PC-9 (cell line): Measurements from ENCODE around the gene MMP11. TPM values are rescaled to one million over a fixed set of nuclear protein-coding genes. Genes with fewer than 3 reads are reported as not detected.

Source experiments
- BruUV-seq: library from RNA; stranded (reverse); fragments of 400-500 nt; replicated peaks from 2 replicates; lab custom pipeline; 2021; lab: Mats Ljungman, UMichigan
- CTCF ChIA-PET: fragments of 300-600 bp; sonication (Branson Sonifier 250); formaldehyde crosslinking; loops from one replicate; lab custom pipeline; 2022; ENCODE audit warnings: antibody characterized with exemption; lab: Charles Lee
- POLR2A ChIA-PET: fragments of 300-600 bp; sonication (Branson Sonifier 250); formaldehyde crosslinking; loops from one replicate; lab custom pipeline; 2022; ENCODE audit warnings: antibody characterized with exemption; ENCODE audit not compliant: unreplicated experiment; lab: Charles Lee
- DNase-seq, 2 experiments: peaks; one replicate each; pipeline versions ENCODE4 v3.0.0 to v3.0.0-alpha.2; 2015 to 2022; ENCODE audit warnings: mixed read lengths in 1 of 2
- H2AFZ ChIP-seq: fragments of 200-600 bp; sonication (generic); 2 replicates; pipeline ENCODE4 v1.8.1; 2017; ENCODE audit warnings: antibody characterized with exemption
- H3F3A ChIP-seq: fragments of 200-600 bp; sonication (generic); 2 replicates; pipeline ENCODE4 v1.8.1; 2017; ENCODE audit warnings: antibody characterized with exemption, mild to moderate bottlenecking, low read depth; ENCODE audit not compliant: insufficient read depth
- H3K27ac ChIP-seq: fragments of 200-600 bp; sonication (generic); 2 replicates; pipeline ENCODE4 v1.6.1; 2016; ENCODE audit warnings: mixed run types
- H3K27me3 ChIP-seq: fragments of 200-600 bp; sonication (generic); 2 replicates; pipeline ENCODE4 v1.6.1; 2016; ENCODE audit warnings: low read depth, mixed run types; ENCODE audit not compliant: insufficient read depth
- H3K36me3 ChIP-seq: fragments of 200-600 bp; sonication (generic); 2 replicates; pipeline ENCODE4 v1.6.1; 2016; ENCODE audit warnings: low read depth, mixed run types
- H3K4me1 ChIP-seq: fragments of 200-600 bp; sonication (generic); replicated peaks from 2 replicates; pipeline ENCODE4 v1.6.1; 2016; ENCODE audit warnings: mixed run types; ENCODE audit not compliant: insufficient read depth
- H3K4me2 ChIP-seq: fragments of 200-600 bp; sonication (generic); 2 replicates; pipeline ENCODE4 v1.6.1; 2017; ENCODE audit warnings: mixed run types
- H3K4me3 ChIP-seq: fragments of 200-600 bp; sonication (generic); 2 replicates; pipeline ENCODE4 v1.6.1; 2016; ENCODE audit warnings: mixed run types
- H3K79me2 ChIP-seq: fragments of 200-600 bp; sonication (generic); 2 replicates; pipeline ENCODE4 v1.6.1; 2017; ENCODE audit warnings: low read depth, mixed run types
- H3K9me2 ChIP-seq: fragments of 200-600 bp; sonication (generic); 2 replicates; pipeline ENCODE4 v1.8.1; 2017; ENCODE audit warnings: mild to moderate bottlenecking; ENCODE audit not compliant: insufficient read depth
- H3K9me3 ChIP-seq: fragments of 200-600 bp; sonication (generic); 2 replicates; pipeline ENCODE4 v1.8.1; 2016; ENCODE audit warnings: low read depth; ENCODE audit not compliant: insufficient read depth
- H4K20me1 ChIP-seq: fragments of 200-600 bp; sonication (generic); 2 replicates; pipeline ENCODE4 v1.8.1; 2017; ENCODE audit not compliant: insufficient read depth
- EZH2 ChIP-seq: fragments of 200-600 bp; sonication (generic); IDR thresholded peaks from 2 replicates; pipeline ENCODE4 v1.8.0; 2017; ENCODE audit warnings: antibody characterized with exemption, low read depth
- intact Hi-C: fragments of 100-400 bp; cut with micrococcal nuclease; formaldehyde crosslinking; loops from one replicate; pipeline ENCODE4 v1.10.0; 2022; ENCODE audit not compliant: unreplicated experiment
- total RNA-seq: library from RNA; stranded (reverse); gene quantifications from 2 replicates; pipeline ENCODE4 v1.2.3, GENCODE V29; 2021
- TF ChIP-seq, protein P1 (sequence below): fragments of 200-600 bp; sonication (generic); conservative IDR thresholded peaks from 2 replicates; pipeline ENCODE4 v1.6.1; 2017; ENCODE audit warnings: mixed run types, antibody characterized with exemption, mild to moderate bottlenecking, moderate library complexity

The MMP11 gene
- total RNA-seq, 1 experiment from 2014 or later = 2.4 TPM

DNA sequence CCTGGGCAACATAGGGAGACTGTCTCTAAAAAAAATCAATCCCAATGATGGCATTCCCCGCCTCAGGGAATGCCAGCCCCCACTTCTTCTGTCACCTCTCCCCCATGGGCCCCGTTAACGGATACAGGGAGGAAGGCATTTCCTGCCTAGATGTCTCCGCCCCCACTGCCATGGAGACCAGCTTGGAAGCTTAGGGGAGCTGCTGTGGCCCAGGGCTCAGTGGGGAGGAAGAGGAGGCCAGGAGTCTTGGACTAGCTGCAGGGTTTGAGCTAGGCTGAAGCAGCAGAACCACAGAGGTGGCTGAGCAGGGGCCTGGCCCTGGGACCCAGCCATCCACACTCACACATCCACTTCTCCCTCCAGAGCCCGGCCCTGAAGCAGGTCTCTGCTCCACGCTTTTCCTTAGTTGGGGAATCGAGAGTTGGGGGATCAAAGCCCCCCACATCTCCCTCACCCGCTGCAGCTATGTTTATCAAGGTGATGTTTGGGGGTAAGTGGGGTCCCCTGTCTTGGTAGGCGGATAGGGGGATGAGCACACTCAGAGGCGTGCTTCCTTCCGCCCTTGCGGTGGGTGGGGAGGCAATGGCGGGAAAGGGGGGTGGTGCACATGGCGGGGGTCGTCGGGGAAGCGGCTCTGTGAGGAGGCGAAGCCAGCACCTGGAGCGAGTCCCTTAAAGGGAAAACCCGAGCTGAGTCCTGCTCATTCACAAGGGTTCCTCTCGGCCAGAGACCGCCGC is 9.6 kb upstream of the MMP11 start, which contains the start of gene C22orf15:
TSS of gene C22orf15 (plus strand) at position 149 of the 737 bp plus-strand sequence. CDS start at position 466, 317 bp downstream.
- Histone ChIP-seq H3K9me2 (no peaks in the 10 kb centered on the region), H3K9me3 (no peaks in the 10 kb centered on the region), H3K4me1 (peaks cover 19% of the 10 kb centered on the region), H3K4me2 (no peak within 1 kb of the TSS), H3K36me3 (peaks cover 4% of the 10 kb centered on the region; the same call in 1 of the 2 replicates), H3K27me3 (no peaks in the 10 kb centered on the region), H2AFZ (no peak within 1 kb of the TSS), H3K4me3 (no peak within 1 kb of the TSS), H3F3A (peaks cover 6% of the 10 kb centered on the region; the same call in 1 of the 2 replicates), H3K27ac (no peak within 1 kb of the TSS), H4K20me1 (peaks cover 28% of the 10 kb centered on the region), H3K79me2 (peaks cover 10% of the 10 kb centered on the region)
- intact Hi-C loops = no loop called here
- ChIA-PET CTCF (interaction anchor here (0.8 kb wide), 1 partner anchor 1604 kb away, joined by 5 read pairs; no protein-coding TSS in a partner anchor), POLR2A (no interaction called here)
- no peak for DNase-seq
- BruUV-seq = no TSS peak
- no peak for TF ChIP-seq EZH2
- TF ChIP-seq, protein P1, sequence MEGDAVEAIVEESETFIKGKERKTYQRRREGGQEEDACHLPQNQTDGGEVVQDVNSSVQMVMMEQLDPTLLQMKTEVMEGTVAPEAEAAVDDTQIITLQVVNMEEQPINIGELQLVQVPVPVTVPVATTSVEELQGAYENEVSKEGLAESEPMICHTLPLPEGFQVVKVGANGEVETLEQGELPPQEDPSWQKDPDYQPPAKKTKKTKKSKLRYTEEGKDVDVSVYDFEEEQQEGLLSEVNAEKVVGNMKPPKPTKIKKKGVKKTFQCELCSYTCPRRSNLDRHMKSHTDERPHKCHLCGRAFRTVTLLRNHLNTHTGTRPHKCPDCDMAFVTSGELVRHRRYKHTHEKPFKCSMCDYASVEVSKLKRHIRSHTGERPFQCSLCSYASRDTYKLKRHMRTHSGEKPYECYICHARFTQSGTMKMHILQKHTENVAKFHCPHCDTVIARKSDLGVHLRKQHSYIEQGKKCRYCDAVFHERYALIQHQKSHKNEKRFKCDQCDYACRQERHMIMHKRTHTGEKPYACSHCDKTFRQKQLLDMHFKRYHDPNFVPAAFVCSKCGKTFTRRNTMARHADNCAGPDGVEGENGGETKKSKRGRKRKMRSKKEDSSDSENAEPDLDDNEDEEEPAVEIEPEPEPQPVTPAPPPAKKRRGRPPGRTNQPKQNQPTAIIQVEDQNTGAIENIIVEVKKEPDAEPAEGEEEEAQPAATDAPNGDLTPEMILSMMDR = no peak

DNA sequence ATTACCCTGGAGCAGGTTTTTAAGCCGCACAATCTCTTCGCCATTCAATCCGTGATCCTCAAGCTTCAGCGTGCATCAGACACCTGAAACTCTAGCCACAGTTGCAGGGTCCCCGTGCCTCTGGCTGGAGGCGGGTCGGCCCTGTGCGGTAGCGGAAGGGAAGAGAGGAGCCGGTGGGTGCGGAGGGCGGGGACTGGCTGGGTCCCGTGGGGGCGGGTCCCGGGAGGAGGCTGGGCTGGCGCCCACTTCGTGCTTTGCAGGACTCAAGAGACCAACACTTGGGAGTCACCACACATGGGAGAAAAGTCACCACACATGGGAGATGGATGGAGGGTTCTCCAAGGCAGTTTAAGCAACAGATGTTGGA is 9.1 kb upstream of the MMP11 start:
- H3K4me1 ChIP-seq = peaks cover 19% of the 10 kb centered on the region
- TF ChIP-seq, protein P1 = no peak
- no peak for TF ChIP-seq EZH2
- no peaks in the 10 kb centered on the region for H3K27me3 ChIP-seq
- peaks cover 10% of the 10 kb centered on the region for H3K79me2 ChIP-seq
- no peak overlapping the region for H3K27ac ChIP-seq
- no TSS peak for BruUV-seq
- no peak overlapping the region for H2AFZ ChIP-seq
- H3K4me2 ChIP-seq = no peak overlapping the region
- CTCF ChIA-PET = no interaction called here
- no peaks in the 10 kb centered on the region for H3K9me3 ChIP-seq
- no peak for DNase-seq
- peaks cover 6% of the 10 kb centered on the region; the same call in 1 of the 2 replicates for H3F3A ChIP-seq
- H4K20me1 ChIP-seq = peaks cover 28% of the 10 kb centered on the region
- H3K9me2 ChIP-seq = no peaks in the 10 kb centered on the region
- H3K36me3 ChIP-seq = peaks cover 4% of the 10 kb centered on the region; the same call in 1 of the 2 replicates
- intact Hi-C loops = no loop called here
- H3K4me3 ChIP-seq = no peak overlapping the region
- POLR2A ChIA-PET = no interaction called here

DNA sequence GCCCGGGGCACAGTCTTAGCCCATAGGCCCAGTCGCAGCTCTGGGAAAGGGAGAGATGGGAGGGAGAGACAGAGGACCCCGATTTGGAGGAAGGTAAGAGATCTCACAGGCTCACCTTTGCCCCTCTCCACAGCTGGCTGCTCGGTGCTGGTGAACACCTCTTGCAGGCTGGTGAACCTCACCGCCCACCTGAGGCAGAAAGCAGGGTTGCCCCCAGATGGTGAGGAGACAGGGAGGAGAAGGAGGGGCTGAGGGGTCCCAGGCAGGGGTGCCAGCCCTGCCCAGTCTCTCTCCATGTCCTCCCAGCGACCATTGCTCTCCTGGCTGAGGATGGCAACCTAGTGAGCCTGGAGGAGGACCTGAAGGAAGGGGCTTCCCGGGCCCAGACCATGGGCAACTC is 8.7 kb upstream of the MMP11 start:
- DNase-seq = no peak
- no peak overlapping the region for H3K4me2 ChIP-seq
- peaks cover 10% of the 10 kb centered on the region for H3K79me2 ChIP-seq
- TF ChIP-seq, protein P1 = no peak
- TF ChIP-seq EZH2 = no peak
- H3K27ac ChIP-seq = no peak overlapping the region
- peaks cover 7% of the 10 kb centered on the region; the same call in 1 of the 2 replicates for H3F3A ChIP-seq
- no peak overlapping the region for H2AFZ ChIP-seq
- peaks cover 19% of the 10 kb centered on the region for H3K4me1 ChIP-seq
- H3K4me3 ChIP-seq = no peak overlapping the region
- no peaks in the 10 kb centered on the region for H3K9me2 ChIP-seq
- CTCF ChIA-PET = no interaction called here
- intact Hi-C loops = no loop called here
- POLR2A ChIA-PET = no interaction called here
- peaks cover 28% of the 10 kb centered on the region for H4K20me1 ChIP-seq
- no peaks in the 10 kb centered on the region for H3K9me3 ChIP-seq
- no TSS peak for BruUV-seq
- H3K27me3 ChIP-seq = no peaks in the 10 kb centered on the region
- peaks cover 4% of the 10 kb centered on the region; the same call in 1 of the 2 replicates for H3K36me3 ChIP-seq
